Measurements from ENCODE around the gene INSM2. TPM values are rescaled to one million over a fixed set of nuclear protein-coding genes. Genes with fewer than 3 reads are reported as not detected.

The INSM2 gene
- total and polyA plus RNA-seq, 2 donors (not counting 1 experiment from before 2014, with no cell fraction given) = not detected

- Mint-ChIP-seq H3K4me3 (no peak overlapping the region), H3K27me3 (no peaks in the 10 kb centered on the region), H3K4me1 (no peaks in the 10 kb centered on the region), H3K9me3 (ENCODE audit: insufficient read depth) (no peaks in the 10 kb centered on the region), H3K27ac (no peak overlapping the region)
- ATAC-seq (ENCODE audit: low read depth) (no peak), DNase-seq (no peak)
- no CpG with 5 or more reads among the region's 1 CpG for WGBS (ENCODE audit: insufficient coverage)
- H3K27me3 ChIP-seq (replicated peaks in 1 of 4; ENCODE audit: control extremely low read depth in 1 of 4, control insufficient read depth in 3 of 4, insufficient read depth in 4 of 4, low read length in 3 of 4) = no peaks in the 10 kb centered on the region
- CTCF ChIA-PET = no interaction called here
- no peak overlapping the region for H3K4me2 ChIP-seq (replicated peaks; ENCODE audit: low read depth, low read length, poor library complexity, severe bottlenecking)
- intact Hi-C loops (cut with micrococcal nuclease) = no loop called here
- peaks cover 0 to 3% of the 10 kb centered on the region in 2 experiments for H3K36me3 ChIP-seq (replicated peaks in 1 of 2; ENCODE audit: control extremely low read depth in 1 of 2, control insufficient read depth in 1 of 2, extremely low read depth in 1 of 2, insufficient read depth in 2 of 2, low read length in 1 of 2)
- no peaks in the 10 kb centered on the region for H3K9me3 ChIP-seq (ENCODE audit: control extremely low read depth in 1 of 3, control insufficient read depth in 2 of 3, insufficient read depth in 1 of 3, low read length in 2 of 3)
- no peaks in the 10 kb centered on the region for H4K20me1 ChIP-seq (ENCODE audit: control insufficient read depth, insufficient read depth, low read length, poor library complexity, severe bottlenecking)
- H3K27ac ChIP-seq (ENCODE audit: low read length in 2 of 2) = no peak overlapping the region
- no peak overlapping the region for H2AFZ ChIP-seq (ENCODE audit: insufficient read depth, low read depth, low read length, poor library complexity, severe bottlenecking)
- TF ChIP-seq CTCF (IDR thresholded peaks at IDR 0.05) (no peak), EZH2 (IDR thresholded peaks at IDR 0.05; ENCODE audit: borderline replicate concordance, insufficient read depth, low read depth, low read length, poor library complexity, severe bottlenecking) (no peak)
- POLR2A ChIA-PET = no interaction called here
- H3K9ac ChIP-seq (ENCODE audit: low read length) = no peak overlapping the region
- H3K4me1 ChIP-seq (ENCODE audit: control insufficient read depth in 2 of 2, insufficient read depth in 2 of 2, low read length in 2 of 2) = no peaks in the 10 kb centered on the region
- H3K4me3 ChIP-seq (ENCODE audit: control extremely low read depth in 1 of 5, extremely low read depth in 1 of 5, insufficient read depth in 1 of 5, low read depth in 2 of 5, low read length in 4 of 5) = no peak overlapping the region
- no peaks in the 10 kb centered on the region for H3K79me2 ChIP-seq (ENCODE audit: control insufficient read depth, insufficient read depth, low read length)
These were observed 42.9 kb downstream of the INSM2 start for GRCh38 chr14:35576856-35577255.

DNA sequence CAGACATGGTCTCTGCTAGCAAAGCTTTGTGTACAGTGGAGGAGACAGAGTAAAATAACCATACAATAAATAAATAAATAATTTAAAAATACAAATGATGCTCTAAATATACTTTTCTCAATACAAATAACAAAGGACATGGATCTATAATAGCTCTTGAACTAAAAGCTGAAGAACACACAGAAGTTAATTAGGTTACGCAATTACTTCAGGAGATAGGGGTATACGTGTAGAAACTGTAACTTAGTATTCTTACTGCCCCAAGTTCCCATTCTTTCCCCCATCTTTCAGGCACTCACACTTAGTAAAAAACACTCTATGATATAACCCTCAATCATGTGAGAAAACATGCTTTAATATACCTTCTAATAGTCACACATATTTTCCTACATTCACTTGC, 44.2 kb downstream of the INSM2 start:
- Histone ChIP-seq H4K20me1 (ENCODE audit: control insufficient read depth, insufficient read depth, low read length, poor library complexity, severe bottlenecking) (no peaks in the 10 kb centered on the region), H3K4me2 (replicated peaks; ENCODE audit: low read depth, low read length, poor library complexity, severe bottlenecking) (no peak overlapping the region), H3K9me3 (ENCODE audit: control extremely low read depth in 1 of 3, control insufficient read depth in 2 of 3, insufficient read depth in 1 of 3, low read length in 2 of 3) (no peaks in the 10 kb centered on the region), H3K27ac (ENCODE audit: low read length in 2 of 2) (no peak overlapping the region), H3K79me2 (ENCODE audit: control insufficient read depth, insufficient read depth, low read length) (no peaks in the 10 kb centered on the region), H2AFZ (ENCODE audit: insufficient read depth, low read depth, low read length, poor library complexity, severe bottlenecking) (no peak overlapping the region), H3K36me3 (replicated peaks in 1 of 2; ENCODE audit: control extremely low read depth in 1 of 2, control insufficient read depth in 1 of 2, extremely low read depth in 1 of 2, insufficient read depth in 2 of 2, low read length in 1 of 2) (peaks cover 3 to 6% of the 10 kb centered on the region in 2 experiments), H3K4me1 (ENCODE audit: control insufficient read depth in 2 of 2, insufficient read depth in 2 of 2, low read length in 2 of 2) (no peaks in the 10 kb centered on the region), H3K27me3 (replicated peaks in 1 of 4; ENCODE audit: control extremely low read depth in 1 of 4, control insufficient read depth in 3 of 4, insufficient read depth in 4 of 4, low read length in 3 of 4) (no peaks in the 10 kb centered on the region), H3K9ac (ENCODE audit: low read length) (no peak overlapping the region), H3K4me3 (ENCODE audit: control extremely low read depth in 1 of 5, extremely low read depth in 1 of 5, insufficient read depth in 1 of 5, low read depth in 2 of 5, low read length in 4 of 5) (no peak overlapping the region)
- Mint-ChIP-seq H3K27me3 (no peaks in the 10 kb centered on the region), H3K9me3 (ENCODE audit: insufficient read depth) (no peaks in the 10 kb centered on the region), H3K27ac (no peak overlapping the region), H3K4me3 (no peak overlapping the region), H3K4me1 (no peaks in the 10 kb centered on the region)
- no CpG with 5 or more reads among the region's 2 CpGs for WGBS (ENCODE audit: insufficient coverage)
- POLR2A ChIA-PET = no interaction called here
- TF ChIP-seq EZH2 (IDR thresholded peaks at IDR 0.05; ENCODE audit: borderline replicate concordance, insufficient read depth, low read depth, low read length, poor library complexity, severe bottlenecking) = no peak
- TF ChIP-seq CTCF (IDR thresholded peaks at IDR 0.05) = no peak
- DNase-seq = no peak
- intact Hi-C loops (cut with micrococcal nuclease) = no loop called here
- no peak for ATAC-seq (ENCODE audit: low read depth)
- CTCF ChIA-PET = no interaction called here
